Measurements from ENCODE around the gene SHMT2.
"Not testable (repeated sequence)": the region's sequence is repeated elsewhere in the genome, so short reads cannot be mapped to it uniquely, and the experiment has no call there.

Gene SHMT2

DNA sequence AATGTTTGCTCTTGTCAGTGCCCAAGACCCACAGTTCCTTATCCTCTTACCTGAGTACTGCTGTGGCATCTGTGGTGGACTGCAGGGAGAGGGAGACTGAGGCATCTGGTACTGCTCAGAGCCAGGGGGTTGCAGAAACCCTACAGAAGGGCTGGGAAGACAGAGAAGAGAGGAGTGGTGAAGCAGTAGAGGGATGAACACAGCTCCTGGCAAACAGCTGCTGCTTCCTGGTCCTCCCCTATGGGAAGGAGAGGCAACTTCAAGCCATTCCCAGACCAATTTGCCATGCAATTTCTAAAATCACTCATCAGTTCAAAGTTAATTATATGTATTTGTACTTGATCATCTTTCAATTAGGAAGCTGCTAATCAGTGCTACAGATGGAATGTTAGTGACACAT is 37.2 kb downstream of the SHMT2 start:
- DNase-seq (ENCODE audit: low read depth) = no peak

DNA sequence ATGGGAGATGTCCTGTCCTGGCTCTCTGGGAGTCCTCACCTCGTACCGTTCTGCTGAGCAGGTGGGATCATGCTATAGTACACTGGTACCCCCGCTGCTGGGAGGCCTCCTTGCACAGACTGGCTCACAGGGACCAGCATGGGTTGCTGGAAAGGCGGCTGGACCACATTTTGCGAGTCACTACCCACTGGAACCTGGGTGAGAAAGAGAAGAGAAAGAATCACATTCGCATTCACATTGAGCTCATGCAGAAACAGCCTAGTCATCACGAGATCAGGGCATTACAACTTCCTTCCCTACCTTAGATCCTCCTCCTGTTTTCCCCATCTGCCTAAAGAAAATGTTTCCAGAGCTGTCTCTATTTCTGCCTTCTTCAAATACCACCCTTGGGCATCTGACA is 38.8 kb downstream of the SHMT2 start:
- no peak for DNase-seq (ENCODE audit: low read depth)

DNA sequence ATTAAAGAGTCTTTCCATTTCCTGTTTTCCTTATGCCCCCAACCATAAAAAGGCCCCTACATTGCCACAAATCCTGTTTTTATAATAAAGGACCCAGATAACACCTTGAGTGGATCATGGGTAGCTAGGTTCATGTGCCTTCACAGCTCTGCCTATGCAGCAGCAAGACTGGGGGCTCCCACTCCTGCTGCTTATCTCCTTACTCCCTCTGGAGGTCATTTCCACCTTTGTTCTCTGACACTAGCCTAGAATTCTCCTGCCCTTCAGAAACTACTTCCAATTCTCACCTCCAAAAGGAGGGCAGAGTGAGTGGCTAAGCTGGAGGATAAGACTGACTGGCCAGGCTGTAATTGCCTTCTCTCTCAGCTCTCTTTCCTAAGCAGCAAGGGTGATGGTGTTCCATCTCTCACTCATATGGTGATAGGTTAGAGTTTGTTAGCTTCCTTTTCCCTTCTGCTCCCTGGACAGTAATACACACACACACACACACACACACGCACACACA is 41.5 kb downstream of the SHMT2 start:
- DNase-seq (ENCODE audit: low read depth) = peak; percentile 7

DNA sequence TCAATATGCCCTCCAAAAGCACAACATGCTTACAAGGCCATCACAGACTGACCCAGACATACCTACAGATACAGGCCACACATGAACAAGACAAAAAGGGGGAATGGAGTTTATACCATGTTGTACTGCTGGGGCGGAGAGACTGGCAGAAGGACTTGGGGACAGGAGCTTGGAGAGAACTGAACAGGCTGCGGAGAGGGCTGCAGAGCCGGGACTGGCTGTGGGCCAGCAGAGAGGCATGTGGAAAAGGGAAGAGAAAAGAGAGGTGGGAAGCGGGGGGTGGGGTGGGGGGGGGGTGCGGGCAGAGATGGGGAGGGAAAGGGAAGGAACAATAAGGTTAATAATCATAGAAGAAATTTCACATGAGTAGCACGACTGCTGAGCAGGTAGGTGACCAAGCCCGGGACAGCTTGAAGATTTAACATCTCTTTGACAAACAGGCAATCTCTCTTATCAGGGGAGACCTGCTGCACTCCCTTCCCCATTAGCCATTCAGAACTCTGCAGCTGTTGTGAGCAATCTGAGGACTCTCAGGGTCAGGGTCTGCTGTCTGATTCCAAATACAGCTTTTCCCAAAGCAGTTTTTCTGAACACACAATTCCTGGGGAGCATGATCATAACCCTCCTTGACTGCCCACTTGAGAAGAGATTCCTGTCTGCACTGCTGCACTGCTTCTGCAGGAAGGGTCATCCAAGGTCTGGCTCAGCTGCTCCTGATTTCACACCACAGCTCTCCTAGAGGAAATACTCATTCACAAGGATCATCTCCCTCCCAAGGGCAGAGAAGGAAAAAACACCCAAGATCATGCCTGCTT is 43.0 kb downstream of the SHMT2 start:
- peak; percentile 65 for DNase-seq (ENCODE audit: low read depth)

DNA sequence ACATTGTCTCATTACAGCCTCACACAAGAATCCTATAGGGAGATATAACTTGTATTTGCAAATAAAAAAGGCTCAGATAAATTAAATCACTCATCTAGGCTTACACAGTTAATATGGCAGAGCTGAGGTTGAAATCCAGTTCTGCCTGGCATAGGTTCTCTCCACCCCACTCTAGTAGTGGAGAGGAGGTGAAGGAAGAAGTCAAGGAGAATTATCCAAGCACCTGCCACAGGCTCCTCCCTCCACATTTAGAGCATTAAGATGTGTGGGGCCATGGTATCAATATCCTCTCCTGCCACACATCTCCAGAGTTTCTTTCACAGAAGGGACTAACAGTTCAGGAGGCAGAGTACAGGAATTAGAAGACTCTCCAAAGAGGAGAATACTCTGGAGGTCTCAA is 44.0 kb downstream of the SHMT2 start:
- no peak for DNase-seq (ENCODE audit: low read depth)

DNA sequence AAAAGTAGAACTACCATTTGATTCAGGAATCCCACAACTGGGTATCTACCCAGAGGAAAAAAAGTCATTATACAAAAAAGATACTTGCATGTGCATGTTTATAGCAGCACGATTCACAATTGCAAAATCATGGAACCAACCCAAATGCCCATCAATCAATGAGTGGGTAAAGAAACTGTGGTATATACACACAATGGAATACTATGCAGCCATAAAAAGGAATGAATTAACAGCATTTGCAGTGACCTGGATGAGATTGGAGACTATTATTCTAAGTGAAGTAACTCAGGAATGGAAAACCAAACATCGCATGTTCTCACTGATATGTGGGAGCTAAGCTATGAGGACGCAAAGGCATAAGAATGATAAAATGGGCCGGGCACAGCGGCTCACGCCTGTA is 46.7 kb downstream of the SHMT2 start:
- DNase-seq (ENCODE audit: low read depth) = not testable (repeated sequence)

DNA sequence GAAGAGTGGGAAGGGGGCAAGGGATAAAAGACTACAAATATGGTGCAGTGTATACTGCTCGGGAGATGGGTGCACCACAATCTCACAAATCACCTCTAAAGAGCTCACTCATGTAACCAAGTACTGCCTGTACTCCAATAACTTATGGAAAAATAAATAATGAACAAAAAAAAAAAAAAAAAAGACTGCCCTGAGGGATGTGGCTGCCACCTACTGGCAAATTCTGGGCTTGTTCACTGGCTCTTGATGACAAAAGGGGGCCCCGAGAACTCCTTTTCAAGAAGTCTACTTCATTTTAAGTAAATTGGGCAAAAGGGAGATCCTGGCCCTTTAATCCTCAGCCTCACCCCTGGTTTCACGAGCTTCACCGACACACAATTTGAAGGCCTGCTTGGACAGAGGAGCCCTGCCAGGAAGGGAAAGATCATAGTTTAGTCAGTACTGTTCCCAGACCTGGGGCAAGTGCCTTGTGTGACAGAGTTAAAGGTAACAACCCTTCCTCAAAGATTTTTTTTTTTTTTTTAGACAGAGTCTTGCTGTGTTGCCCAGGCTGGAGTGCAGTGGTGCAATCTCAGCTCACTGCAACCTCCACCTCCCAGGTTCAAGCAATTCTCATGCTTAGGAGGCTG is 47.5 kb downstream of the SHMT2 start:
- DNase-seq (ENCODE audit: low read depth) = peak; percentile 24

DNA sequence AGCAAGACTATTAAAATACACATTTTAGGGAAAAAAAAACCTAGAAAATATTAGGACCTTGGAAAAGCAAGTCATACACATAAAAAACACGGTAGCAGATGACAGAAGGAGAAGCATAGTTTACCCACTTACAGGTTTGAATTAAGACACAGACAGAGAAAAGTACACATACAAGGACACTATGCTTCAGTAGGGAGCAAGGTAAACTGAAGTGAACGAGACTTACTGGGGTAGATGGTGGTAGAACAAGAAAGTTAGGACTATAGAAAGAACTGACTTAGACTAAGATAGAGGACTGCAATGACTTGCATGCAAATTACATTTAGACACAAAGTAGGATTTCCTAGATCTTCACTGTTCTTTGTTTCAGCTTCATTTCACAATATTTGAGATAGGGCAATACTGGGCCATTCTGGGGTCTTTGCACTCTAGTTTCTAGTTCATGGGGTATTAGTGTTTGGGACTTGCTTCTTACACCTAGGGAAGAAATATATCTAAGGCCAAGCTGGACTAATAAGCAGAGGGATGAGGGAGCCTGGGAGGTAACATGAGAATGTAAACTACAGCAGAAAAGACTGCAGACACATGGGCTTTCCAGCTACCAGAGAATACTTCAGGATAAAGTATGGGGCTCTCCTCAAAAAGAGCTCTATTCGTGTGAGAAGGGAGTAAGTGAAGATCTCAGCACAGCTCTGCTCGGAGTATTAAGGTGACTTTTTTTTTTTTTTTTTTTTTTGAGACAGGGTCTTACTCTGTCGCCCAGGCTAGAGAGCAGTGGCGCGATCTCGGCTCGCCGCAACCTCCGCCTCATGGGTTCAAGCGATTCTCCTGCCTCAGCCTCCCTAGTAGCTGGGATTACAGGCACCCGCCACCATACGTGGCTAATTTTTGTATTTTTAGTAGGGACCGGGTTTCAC is 49.2 kb downstream of the SHMT2 start:
- DNase-seq (ENCODE audit: low read depth) = no peak

DNA sequence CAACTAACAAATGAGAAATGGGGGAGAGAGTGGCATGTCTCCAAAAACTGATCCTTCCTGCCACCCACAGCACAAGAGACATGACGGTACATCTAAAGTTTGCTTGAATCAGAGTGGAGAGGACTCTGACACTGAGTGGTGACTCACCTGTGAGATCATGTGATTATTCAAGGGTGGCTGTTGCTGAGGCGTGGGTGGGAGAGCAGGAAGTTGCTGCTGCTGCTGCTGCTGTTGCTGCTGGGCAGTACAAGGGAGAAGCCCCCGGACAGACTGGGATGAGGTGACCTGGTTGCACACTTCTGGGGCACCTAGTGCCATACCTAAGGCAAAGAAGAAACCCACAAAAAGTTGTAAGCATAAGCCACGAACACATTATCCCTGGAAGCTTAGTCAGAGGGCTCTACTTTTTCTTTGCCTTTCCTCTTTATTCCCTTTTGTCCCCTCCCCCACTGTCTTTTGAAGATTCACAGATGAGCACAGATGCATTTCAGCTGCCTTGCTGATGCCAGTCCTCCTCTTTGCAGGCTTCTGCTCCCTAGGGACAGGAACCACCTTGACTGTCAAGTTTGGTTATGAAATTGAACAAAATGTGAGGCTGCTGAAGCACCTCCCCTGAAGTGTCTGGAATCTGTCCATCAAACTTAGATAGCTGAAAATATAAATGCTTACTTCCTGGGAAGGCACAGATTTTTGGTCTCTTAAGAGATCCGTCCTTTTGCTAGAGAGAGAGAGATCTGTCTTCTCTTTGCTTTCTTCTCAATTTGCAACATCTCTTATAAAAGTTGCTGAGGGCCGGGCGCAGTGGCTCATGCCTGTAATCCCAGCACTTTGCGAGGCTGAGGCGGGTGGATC is 50.9 kb downstream of the SHMT2 start:
- peak; percentile 97 for DNase-seq (ENCODE audit: low read depth)

DNA sequence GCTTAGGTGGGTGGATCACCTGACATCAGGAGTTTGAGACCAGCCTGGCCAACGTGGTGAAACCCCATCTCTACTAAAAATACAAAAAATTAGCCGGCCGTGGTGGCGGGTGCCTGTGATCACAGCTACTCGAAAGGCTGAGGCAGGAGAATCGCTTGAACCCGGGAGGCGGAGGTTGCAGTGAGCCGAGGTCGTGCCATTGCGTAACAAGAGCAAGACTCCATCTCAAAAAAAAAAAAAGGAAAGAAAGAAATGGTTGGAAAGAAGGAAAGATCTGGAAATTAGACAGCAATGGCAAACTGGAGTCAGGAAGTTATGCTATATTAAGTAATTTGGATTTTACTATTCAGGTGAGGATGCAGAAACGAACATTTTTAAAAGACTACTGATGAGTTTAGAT is 52.6 kb downstream of the SHMT2 start:
- not testable (repeated sequence) for DNase-seq (ENCODE audit: low read depth)
